HepG2 (cell line): ENCODE results near the gene KIFAP3. TPM values are rescaled to one million over a fixed set of nuclear protein-coding genes. Genes with fewer than 3 reads are reported as not detected.
"Not testable (repeated sequence)": the region's sequence is repeated elsewhere in the genome, so short reads cannot be mapped to it uniquely, and the experiment has no call there.

ENCODE experiments used
- ATAC-seq: fragments of 200-7000 bp; cut with Tn5 transposase; 3 replicates; pipeline ENCODE4 v1.9.1; 2020; ENCODE audit warnings: mild to moderate bottlenecking, moderate library complexity
- BruUV-seq: library from RNA; stranded (reverse); fragments of 400-500 nt; replicated peaks from 2 replicates; lab custom pipeline; 2021; lab: Mats Ljungman, UMichigan
- CTCF ChIA-PET: fragments of 300-600 bp; formaldehyde crosslinking; extraction: SDS; loops from one replicate; lab custom pipeline; 2021; ENCODE audit warnings: low total read pairs, inconsistent platforms, low intra/inter-chr PET ratio; lab: Yijun Ruan, JAX
- POLR2A ChIA-PET: fragments of 350-600 bp; sonication (Branson Sonifier 250); formaldehyde crosslinking; loops from one replicate; lab custom pipeline; 2020; ENCODE audit warnings: antibody characterized with exemption, inconsistent platforms; lab: Yijun Ruan, JAX
- DNase-seq: peaks from one replicate; pipeline ENCODE4 v3.0.0-alpha.2; 2015; ENCODE audit warnings: low spot score
- FAIRE-seq: peaks from 3 replicates; lab custom pipeline; 2011; peaks lifted over from hg19 to GRCh38; lab: Jason Lieb, UNC
- H2AFZ ChIP-seq: one replicate; pipeline ENCODE4 v1.6.1; 2011; ENCODE audit warnings: low read length, inconsistent platforms
- H3K27ac ChIP-seq: fragments of 300-600 bp; 3 replicates; pipeline ENCODE4 v1.8.0; 2011; ENCODE audit warnings: mixed run types, mild to moderate bottlenecking, mixed read lengths, low read length, inconsistent platforms; ENCODE audit not compliant: insufficient read depth; ENCODE audit errors: extremely low read length
- H3K27me3 ChIP-seq, 2 experiments: fragments of 200-600 bp in 1 of 2; 2 replicates in 1 of 2; 3 replicates in 1 of 2; pipeline versions ENCODE4 v1.6.0 to v1.8.0; 2011; ENCODE audit warnings: low read length in 2 of 2, mild to moderate bottlenecking in 2 of 2, moderate library complexity in 2 of 2, inconsistent platforms in 1 of 2; ENCODE audit not compliant: insufficient read depth in 2 of 2, control insufficient read depth in 1 of 2
- H3K36me3 ChIP-seq, 2 experiments: fragments of 200-600 bp in 1 of 2; replicated peaks in 1 of 2; 2 replicates in 1 of 2; 3 replicates in 1 of 2; pipeline versions ENCODE4 v1.5.1 to v1.8.0; 2011; ENCODE audit warnings: low read length in 2 of 2, inconsistent platforms in 1 of 2; ENCODE audit not compliant: insufficient read depth in 2 of 2, control insufficient read depth in 1 of 2
- H3K4me1 ChIP-seq: 2 replicates; pipeline ENCODE4 v1.5.1; 2012; ENCODE audit warnings: low read length, inconsistent platforms; ENCODE audit not compliant: insufficient read depth
- H3K4me2 ChIP-seq: 2 replicates; pipeline ENCODE4 v1.6.0; 2011; ENCODE audit warnings: low read depth, low read length, inconsistent platforms
- H3K4me3 ChIP-seq, 3 experiments: fragments of 200-600 bp in 1 of 3; sonication (generic), shearing (Covaris generic) in 1 of 3; replicated peaks in 1 of 3; 2 replicates each; pipeline ENCODE4 v1.5.1; 2011 to 2016; ENCODE audit warnings: low read length in 3 of 3, inconsistent platforms in 2 of 3, low read depth in 2 of 3, mild to moderate bottlenecking in 2 of 3, control low read depth in 1 of 3, mixed read lengths in 1 of 3; ENCODE audit not compliant: insufficient read depth in 1 of 3
- H3K79me2 ChIP-seq: one replicate; pipeline ENCODE4 v1.6.1; 2011; ENCODE audit warnings: low read length, inconsistent platforms; ENCODE audit not compliant: insufficient read depth
- H3K9ac ChIP-seq: 2 replicates; pipeline ENCODE4 v1.6.0; 2011; ENCODE audit warnings: mild to moderate bottlenecking, low read depth, low read length, inconsistent platforms; ENCODE audit not compliant: insufficient read depth
- H3K9me3 ChIP-seq: 2 replicates; pipeline ENCODE4 v1.5.1; 2012; ENCODE audit warnings: mild to moderate bottlenecking, low read length
- H4K20me1 ChIP-seq: 2 replicates; pipeline ENCODE4 v1.6.0; 2011; ENCODE audit warnings: inconsistent platforms, mild to moderate bottlenecking, low read length, moderate library complexity; ENCODE audit not compliant: insufficient read depth
- FOXA1 ChIP-seq, 2 experiments: fragments of 450-650 bp in 1 of 2; sonication (generic) in 1 of 2; formaldehyde crosslinking in 1 of 2; IDR thresholded peaks; 2 replicates each; pipeline versions ENCODE4 v1.4.0 to v1.6.1; 2016 to 2020; ENCODE audit warnings: missing genetic modification reagents in 1 of 2
- FOXA3 ChIP-seq: IDR thresholded peaks from 2 replicates; pipeline ENCODE4 v1.6.1; 2016; ENCODE audit warnings: missing genetic modification reagents, missing compliant biosample characterization
- FOXK2 ChIP-seq: fragments of 450-650 bp; IDR thresholded peaks from 2 replicates; pipeline ENCODE4 v1.6.1; 2016
- MIER2 ChIP-seq: IDR thresholded peaks from 2 replicates; pipeline ENCODE4 v1.6.1; 2016; ENCODE audit warnings: missing biosample characterization, missing genetic modification reagents
- WGBS: methylation state at CpG from one replicate; pipeline ENCODE4 v1.1.6; 2017; ENCODE audit warnings: low lambda C conversion rate; 5-methylcytosine and 5-hydroxymethylcytosine counted together
- in situ Hi-C: cut with HindIII; loops from 2 replicates; pipeline ENCODE4 v1.10.0; 2017; ENCODE audit warnings: low pct_unique_long_range_greater_than_20kb; ENCODE audit not compliant: extremely low pct_ligation_motif_present
- intact Hi-C: fragments of 100-400 bp; cut with micrococcal nuclease; formaldehyde crosslinking; loops from one replicate; pipeline ENCODE4 v1.10.0; 2022; ENCODE audit not compliant: unreplicated experiment
- polyA plus RNA-seq, 8 experiments: library from polyadenylated mRNA; depleted of rRNA in 3 of 8; stranded (reverse) in 7 of 8; unstranded in 1 of 8; fragments of >200 nt; fragmentation: Illumina TruSeq in 4 of 8; extraction: Trizol in 4 of 8; gene quantifications; 2 replicates each; pipeline versions ENCODE4 v1.2.1 to v1.2.3, GENCODE V29; 2011 to 2016; ENCODE audit warnings: low read depth in 4 of 8, missing spikeins in 1 of 8, mixed read lengths in 1 of 8; ENCODE audit not compliant: insufficient read depth in 1 of 8
- total RNA-seq, 5 experiments: library from RNA; depleted of rRNA; stranded (reverse); fragments of >200 nt; fragmentation: Illumina TruSeq; extraction: Trizol; gene quantifications; 2 replicates each; pipeline ENCODE4 v1.2.3, GENCODE V29; 2016; ENCODE audit warnings: low read depth in 1 of 5
- TF ChIP-seq, protein P1 (sequence below): sonication (generic); formaldehyde crosslinking; IDR thresholded peaks from 2 replicates; pipeline ENCODE4 v1.4.0; 2020; ENCODE audit warnings: missing genetic modification reagents, borderline replicate concordance
- TF ChIP-seq, protein P2 (sequence below), 2 experiments: IDR thresholded peaks; 2 replicates each; pipeline ENCODE4 v1.6.1; 2011 to 2012; ENCODE audit warnings: low read length in 2 of 2, borderline replicate concordance in 1 of 2, low read depth in 1 of 2, mild to moderate bottlenecking in 1 of 2, moderate library complexity in 1 of 2

Gene KIFAP3
- total and polyA plus RNA-seq, 2 of the 13 experiments (the other 11 are each of a cell fraction or from before 2014, with no cell fraction given) = 3.4 to 10.0 TPM

- no TSS peak for BruUV-seq
- in situ Hi-C loops = no loop called here
- no peak for FAIRE-seq
Observed at GRCh38 chr1:170114906-170115305, 40.4 kb upstream of the KIFAP3 start.

DNA sequence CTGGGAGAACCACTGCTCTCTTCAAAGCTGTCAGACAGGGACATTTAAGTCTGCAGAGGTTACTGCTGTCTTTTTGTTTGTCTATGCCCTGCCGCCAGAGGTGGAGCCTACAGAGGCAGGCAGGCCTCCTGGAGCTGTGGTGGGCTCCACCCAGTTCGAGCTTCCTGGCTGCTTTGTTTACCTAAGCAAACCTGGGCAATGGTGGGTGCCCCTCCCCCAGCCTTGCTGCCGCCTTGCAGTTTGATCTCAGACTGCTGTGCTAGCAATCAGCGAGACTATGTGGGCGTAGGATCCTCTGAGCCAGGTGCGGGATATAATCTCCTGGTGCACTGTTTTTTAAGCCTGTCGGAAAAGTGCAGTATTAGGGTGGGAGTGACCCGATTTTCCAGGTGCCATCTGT lies 38.6 kb upstream of the KIFAP3 start:
- H3K9ac ChIP-seq; intact Hi-C loops; H3K4me3 ChIP-seq; H3K36me3 ChIP-seq; H4K20me1 ChIP-seq; H3K4me2 ChIP-seq; H3K4me1 ChIP-seq; DNase-seq; POLR2A ChIA-PET; H2AFZ ChIP-seq; BruUV-seq; H3K79me2 ChIP-seq; CTCF ChIA-PET; H3K9me3 ChIP-seq; ATAC-seq; in situ Hi-C loops; H3K27me3 ChIP-seq; H3K27ac ChIP-seq; FAIRE-seq; TF ChIP-seq FOXA1 (IDR thresholded peaks at IDR 0.05): not testable (repeated sequence)
- WGBS = 18% methylated on average over 6 of the region's 8 CpGs
- TF ChIP-seq FOXA3 (CRISPR knock-in tag) (peak; percentile 34; the same call in 1 of the 2 replicates), FOXA1 (CRISPR knock-in tag; IDR thresholded peaks at IDR 0.05) (peak; percentile 59)
- TF ChIP-seq, protein P1, sequence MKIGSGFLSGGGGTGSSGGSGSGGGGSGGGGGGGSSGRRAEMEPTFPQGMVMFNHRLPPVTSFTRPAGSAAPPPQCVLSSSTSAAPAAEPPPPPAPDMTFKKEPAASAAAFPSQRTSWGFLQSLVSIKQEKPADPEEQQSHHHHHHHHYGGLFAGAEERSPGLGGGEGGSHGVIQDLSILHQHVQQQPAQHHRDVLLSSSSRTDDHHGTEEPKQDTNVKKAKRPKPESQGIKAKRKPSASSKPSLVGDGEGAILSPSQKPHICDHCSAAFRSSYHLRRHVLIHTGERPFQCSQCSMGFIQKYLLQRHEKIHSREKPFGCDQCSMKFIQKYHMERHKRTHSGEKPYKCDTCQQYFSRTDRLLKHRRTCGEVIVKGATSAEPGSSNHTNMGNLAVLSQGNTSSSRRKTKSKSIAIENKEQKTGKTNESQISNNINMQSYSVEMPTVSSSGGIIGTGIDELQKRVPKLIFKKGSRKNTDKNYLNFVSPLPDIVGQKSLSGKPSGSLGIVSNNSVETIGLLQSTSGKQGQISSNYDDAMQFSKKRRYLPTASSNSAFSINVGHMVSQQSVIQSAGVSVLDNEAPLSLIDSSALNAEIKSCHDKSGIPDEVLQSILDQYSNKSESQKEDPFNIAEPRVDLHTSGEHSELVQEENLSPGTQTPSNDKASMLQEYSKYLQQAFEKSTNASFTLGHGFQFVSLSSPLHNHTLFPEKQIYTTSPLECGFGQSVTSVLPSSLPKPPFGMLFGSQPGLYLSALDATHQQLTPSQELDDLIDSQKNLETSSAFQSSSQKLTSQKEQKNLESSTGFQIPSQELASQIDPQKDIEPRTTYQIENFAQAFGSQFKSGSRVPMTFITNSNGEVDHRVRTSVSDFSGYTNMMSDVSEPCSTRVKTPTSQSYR (CRISPR knock-in tag) = peak; percentile 81

More at GRCh38 chr1:170114906-170115305, 40.4 kb upstream of the KIFAP3 start:
- no peaks in the 10 kb centered on the region for H4K20me1 ChIP-seq
- no peak overlapping the region for H2AFZ ChIP-seq
- no peaks in the 10 kb centered on the region for H3K27me3 ChIP-seq
- ChIA-PET CTCF (no interaction called here), POLR2A (no interaction called here)
- TF ChIP-seq FOXK2 (no peak), MIER2 (peak; percentile 93)
- TF ChIP-seq, protein P2, sequence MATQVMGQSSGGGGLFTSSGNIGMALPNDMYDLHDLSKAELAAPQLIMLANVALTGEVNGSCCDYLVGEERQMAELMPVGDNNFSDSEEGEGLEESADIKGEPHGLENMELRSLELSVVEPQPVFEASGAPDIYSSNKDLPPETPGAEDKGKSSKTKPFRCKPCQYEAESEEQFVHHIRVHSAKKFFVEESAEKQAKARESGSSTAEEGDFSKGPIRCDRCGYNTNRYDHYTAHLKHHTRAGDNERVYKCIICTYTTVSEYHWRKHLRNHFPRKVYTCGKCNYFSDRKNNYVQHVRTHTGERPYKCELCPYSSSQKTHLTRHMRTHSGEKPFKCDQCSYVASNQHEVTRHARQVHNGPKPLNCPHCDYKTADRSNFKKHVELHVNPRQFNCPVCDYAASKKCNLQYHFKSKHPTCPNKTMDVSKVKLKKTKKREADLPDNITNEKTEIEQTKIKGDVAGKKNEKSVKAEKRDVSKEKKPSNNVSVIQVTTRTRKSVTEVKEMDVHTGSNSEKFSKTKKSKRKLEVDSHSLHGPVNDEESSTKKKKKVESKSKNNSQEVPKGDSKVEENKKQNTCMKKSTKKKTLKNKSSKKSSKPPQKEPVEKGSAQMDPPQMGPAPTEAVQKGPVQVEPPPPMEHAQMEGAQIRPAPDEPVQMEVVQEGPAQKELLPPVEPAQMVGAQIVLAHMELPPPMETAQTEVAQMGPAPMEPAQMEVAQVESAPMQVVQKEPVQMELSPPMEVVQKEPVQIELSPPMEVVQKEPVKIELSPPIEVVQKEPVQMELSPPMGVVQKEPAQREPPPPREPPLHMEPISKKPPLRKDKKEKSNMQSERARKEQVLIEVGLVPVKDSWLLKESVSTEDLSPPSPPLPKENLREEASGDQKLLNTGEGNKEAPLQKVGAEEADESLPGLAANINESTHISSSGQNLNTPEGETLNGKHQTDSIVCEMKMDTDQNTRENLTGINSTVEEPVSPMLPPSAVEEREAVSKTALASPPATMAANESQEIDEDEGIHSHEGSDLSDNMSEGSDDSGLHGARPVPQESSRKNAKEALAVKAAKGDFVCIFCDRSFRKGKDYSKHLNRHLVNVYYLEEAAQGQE (IDR thresholded peaks at IDR 0.05; ENCODE audit: borderline replicate concordance in 1 of 2, low read depth in 1 of 2, low read length in 2 of 2) = peak; percentile 45 to 93
- H3K4me2 ChIP-seq = no peak overlapping the region
- no peaks in the 10 kb centered on the region for H3K36me3 ChIP-seq
- H3K9ac ChIP-seq = no peak overlapping the region
- no peak overlapping the region for H3K27ac ChIP-seq
- no peak for ATAC-seq
- H3K4me1 ChIP-seq = no peaks in the 10 kb centered on the region
- no peak for DNase-seq
- no peak overlapping the region for H3K4me3 ChIP-seq
- peaks cover 7% of the 10 kb centered on the region; the same call in 1 of the 2 replicates for H3K9me3 ChIP-seq
- H3K79me2 ChIP-seq = no peaks in the 10 kb centered on the region
- intact Hi-C loops = no loop called here
- WGBS = 0% methylated on average over 2 of the region's 2 CpGs
